22Rv1 (cell line): ENCODE results near the gene NOP10.
"Not testable (repeated sequence)": the region's sequence is repeated elsewhere in the genome, so short reads cannot be mapped to it uniquely, and the experiment has no call there.

Experiments
- H3K27ac ChIP-seq: fragments of 450-650 bp; 2 replicates; pipeline ENCODE4 v1.5.1; 2017
- CTCF ChIP-seq: fragments of 450-650 bp; IDR thresholded peaks from 2 replicates; pipeline ENCODE4 v1.5.1; 2017; ENCODE audit warnings: mild to moderate bottlenecking
- ZFX ChIP-seq: fragments of 450-650 bp; IDR thresholded peaks from 2 replicates; pipeline ENCODE4 v1.6.1; 2017; ENCODE audit warnings: antibody characterized with exemption, borderline replicate concordance

Gene NOP10

GRCh38 chr15:34355241-34355640 lies 12.3 kb upstream of the NOP10 start:
- TF ChIP-seq CTCF (no peak), ZFX (no peak)
- no peak overlapping the region for H3K27ac ChIP-seq

DNA sequence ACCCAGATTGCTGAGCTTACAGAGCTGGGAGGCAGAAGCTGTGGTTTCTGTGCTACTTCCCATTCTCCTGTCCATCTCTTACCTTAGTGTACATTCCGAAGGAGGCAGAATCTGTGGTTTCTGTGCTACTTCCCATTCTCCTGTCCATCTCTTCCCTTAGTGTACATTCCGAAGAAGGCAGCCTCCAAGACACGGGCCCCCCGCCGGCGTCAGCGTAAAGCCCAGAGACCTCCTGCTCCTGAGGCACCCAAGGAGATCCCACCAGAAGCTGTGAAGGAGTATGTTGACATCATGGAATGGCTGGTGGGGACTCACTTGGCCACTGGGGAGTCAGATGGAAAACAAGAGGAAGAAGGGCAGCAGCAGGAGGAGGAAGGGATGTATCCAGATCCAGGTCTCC lies 11.3 kb upstream of the NOP10 start:
- no peak overlapping the region for H3K27ac ChIP-seq
- TF ChIP-seq ZFX (no peak), CTCF (no peak)

- H3K27ac ChIP-seq = no peak overlapping the region
- no peak for TF ChIP-seq CTCF
- TF ChIP-seq ZFX = no peak
Measured at GRCh38 chr15:34353627-34354026, 10.7 kb upstream of the NOP10 start.

GRCh38 chr15:34352996-34353395 lies 10.1 kb upstream of the NOP10 start:
- H3K27ac ChIP-seq = not testable (repeated sequence)

DNA sequence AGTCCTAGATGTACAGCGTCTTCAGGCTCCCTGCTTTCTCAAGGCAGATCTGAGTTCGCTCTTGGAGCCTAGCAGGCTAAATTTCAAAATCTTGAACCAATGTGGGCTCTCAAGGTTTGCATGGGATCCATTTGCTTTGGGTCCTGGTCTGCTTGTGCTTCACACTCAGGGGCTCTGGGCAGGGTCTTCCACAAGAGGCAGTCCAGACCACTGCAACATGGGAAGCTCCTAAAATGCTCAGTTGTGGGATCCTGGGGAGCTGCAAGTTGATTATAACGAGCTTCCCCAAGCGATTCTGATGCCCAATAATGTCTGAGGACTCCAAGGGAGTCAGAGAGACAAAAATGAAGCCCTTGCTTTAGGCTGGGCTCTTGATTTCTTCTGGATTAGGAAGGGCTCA lies 6.8 kb upstream of the NOP10 start:
- no peak for TF ChIP-seq CTCF
- no peak for TF ChIP-seq ZFX

DNA sequence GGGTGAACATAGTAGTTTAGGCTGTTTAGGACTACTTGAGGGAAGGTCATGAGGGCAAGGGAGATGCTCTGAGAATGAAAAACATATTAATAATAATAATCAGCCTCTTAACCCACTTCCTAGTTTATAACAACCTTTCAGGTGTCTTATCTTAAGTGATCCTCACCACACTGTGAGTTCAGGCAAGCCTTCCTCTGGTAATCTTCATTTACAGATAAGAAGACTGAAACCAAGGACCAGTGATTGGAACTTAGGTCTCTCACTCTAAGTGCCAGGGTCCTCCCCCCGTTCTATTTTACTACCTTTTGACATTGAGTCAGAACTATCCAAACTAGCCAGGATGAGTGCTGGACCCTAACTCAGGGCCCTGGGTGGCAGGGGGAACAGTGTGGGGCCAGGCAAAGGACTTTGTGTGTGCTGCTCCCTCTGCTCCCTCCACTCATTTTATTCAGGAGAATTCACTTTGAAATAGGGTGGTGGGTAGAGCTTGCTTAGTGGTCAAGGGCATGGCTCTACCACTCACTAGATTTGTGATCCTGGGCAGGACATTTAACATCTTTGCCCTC lies 5.9 kb upstream of the NOP10 start:
- TF ChIP-seq ZFX = no peak
- no peak for TF ChIP-seq CTCF
- no peak overlapping the region for H3K27ac ChIP-seq

More for the DNA sequence above, 6.8 kb upstream of the NOP10 start:
- H3K27ac ChIP-seq = no peak overlapping the region

- TF ChIP-seq ZFX = no peak
- TF ChIP-seq CTCF = no peak
- no peak overlapping the region for H3K27ac ChIP-seq
Measured at GRCh38 chr15:34347951-34348638, 5.2 kb upstream of the NOP10 start.

GRCh38 chr15:34342213-34342736 lies 661 bp downstream of the NOP10 start:
- H3K27ac ChIP-seq = peak overlapping the region; percentile 92
